Measurements from ENCODE around the gene SPRR1B. TPM values are rescaled to one million over a fixed set of nuclear protein-coding genes. Genes with fewer than 3 reads are reported as not detected.

Gene SPRR1B
- total and polyA plus RNA-seq, 10 of the 15 experiments (the other 5 are each of a cell fraction or from before 2014, with no cell fraction given), result not detected

DNA sequence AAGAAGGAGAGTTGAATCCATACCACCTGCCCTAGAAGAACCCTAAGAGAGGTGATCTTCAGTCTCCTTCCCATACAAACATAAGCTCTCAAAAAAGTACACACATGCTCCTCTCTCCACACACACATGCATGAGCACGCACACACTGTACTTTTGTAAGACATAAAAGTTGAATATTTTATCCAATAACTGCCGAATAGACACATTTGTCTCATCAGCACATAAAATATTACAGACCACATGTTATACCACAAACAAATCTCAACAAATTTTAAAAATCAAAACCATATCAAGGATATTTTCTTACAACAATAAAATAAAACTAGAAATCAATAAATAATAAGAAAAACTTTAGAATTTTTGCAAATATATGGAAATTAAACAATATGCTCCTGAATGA lies 44.4 kb upstream of the SPRR1B start:
- in situ Hi-C loops (cut with MboI) (no loop called here), intact Hi-C loops (cut with micrococcal nuclease; ENCODE audit: unreplicated experiment) (no loop called here)
- no peak overlapping the region for H2AFZ ChIP-seq (ENCODE audit: control insufficient read depth, low read depth, low read length)
- no TSS peak for BruUV-seq (replicated peaks)
- no peaks in the 10 kb centered on the region for H3K27me3 ChIP-seq (replicated peaks in 1 of 2; ENCODE audit: control insufficient read depth in 2 of 2, insufficient read depth in 2 of 2, low read length in 1 of 2)
- 25% methylated on average over 2 of the region's 2 CpGs for WGBS (ENCODE audit: insufficient coverage, insufficient replicate concordance, low lambda C conversion rate, missing lambda C conversion rate)
- TF ChIP-seq MTA3 (IDR thresholded peaks at IDR 0.05; ENCODE audit: borderline replicate concordance, low read length), result no peak
- TF ChIP-seq, protein P1, sequence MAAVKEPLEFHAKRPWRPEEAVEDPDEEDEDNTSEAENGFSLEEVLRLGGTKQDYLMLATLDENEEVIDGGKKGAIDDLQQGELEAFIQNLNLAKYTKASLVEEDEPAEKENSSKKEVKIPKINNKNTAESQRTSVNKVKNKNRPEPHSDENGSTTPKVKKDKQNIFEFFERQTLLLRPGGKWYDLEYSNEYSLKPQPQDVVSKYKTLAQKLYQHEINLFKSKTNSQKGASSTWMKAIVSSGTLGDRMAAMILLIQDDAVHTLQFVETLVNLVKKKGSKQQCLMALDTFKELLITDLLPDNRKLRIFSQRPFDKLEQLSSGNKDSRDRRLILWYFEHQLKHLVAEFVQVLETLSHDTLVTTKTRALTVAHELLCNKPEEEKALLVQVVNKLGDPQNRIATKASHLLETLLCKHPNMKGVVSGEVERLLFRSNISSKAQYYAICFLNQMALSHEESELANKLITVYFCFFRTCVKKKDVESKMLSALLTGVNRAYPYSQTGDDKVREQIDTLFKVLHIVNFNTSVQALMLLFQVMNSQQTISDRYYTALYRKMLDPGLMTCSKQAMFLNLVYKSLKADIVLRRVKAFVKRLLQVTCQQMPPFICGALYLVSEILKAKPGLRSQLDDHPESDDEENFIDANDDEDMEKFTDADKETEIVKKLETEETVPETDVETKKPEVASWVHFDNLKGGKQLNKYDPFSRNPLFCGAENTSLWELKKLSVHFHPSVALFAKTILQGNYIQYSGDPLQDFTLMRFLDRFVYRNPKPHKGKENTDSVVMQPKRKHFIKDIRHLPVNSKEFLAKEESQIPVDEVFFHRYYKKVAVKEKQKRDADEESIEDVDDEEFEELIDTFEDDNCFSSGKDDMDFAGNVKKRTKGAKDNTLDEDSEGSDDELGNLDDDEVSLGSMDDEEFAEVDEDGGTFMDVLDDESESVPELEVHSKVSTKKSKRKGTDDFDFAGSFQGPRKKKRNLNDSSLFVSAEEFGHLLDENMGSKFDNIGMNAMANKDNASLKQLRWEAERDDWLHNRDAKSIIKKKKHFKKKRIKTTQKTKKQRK (IDR thresholded peaks at IDR 0.05; ENCODE audit: low read depth, low read length), result no peak
- TF ChIP-seq YY1 (IDR thresholded peaks at IDR 0.05; ENCODE audit: low read depth, low read length), result no peak
- no peak for TF ChIP-seq RAD21 (IDR thresholded peaks at IDR 0.05; ENCODE audit: insufficient read depth, low read depth, low read length)
- TF ChIP-seq TCF12 (IDR thresholded peaks at IDR 0.05; ENCODE audit: low read depth, low read length), result no peak
- TF ChIP-seq SMC3 (IDR thresholded peaks at IDR 0.05; ENCODE audit: borderline replicate concordance, low read length), result no peak
- no peak for TF ChIP-seq CHD2 (IDR thresholded peaks at IDR 0.05; ENCODE audit: borderline replicate concordance, low read depth, low read length)
- no peak for TF ChIP-seq HDGF (IDR thresholded peaks at IDR 0.05)
- no peak for TF ChIP-seq NKRF (conservative IDR thresholded peaks at IDR 0.05)
- no peak for TF ChIP-seq BMI1 (IDR thresholded peaks at IDR 0.05; ENCODE audit: borderline replicate concordance)
- TF ChIP-seq, protein P2, sequence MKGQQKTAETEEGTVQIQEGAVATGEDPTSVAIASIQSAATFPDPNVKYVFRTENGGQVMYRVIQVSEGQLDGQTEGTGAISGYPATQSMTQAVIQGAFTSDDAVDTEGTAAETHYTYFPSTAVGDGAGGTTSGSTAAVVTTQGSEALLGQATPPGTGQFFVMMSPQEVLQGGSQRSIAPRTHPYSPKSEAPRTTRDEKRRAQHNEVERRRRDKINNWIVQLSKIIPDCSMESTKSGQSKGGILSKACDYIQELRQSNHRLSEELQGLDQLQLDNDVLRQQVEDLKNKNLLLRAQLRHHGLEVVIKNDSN (IDR thresholded peaks at IDR 0.05; ENCODE audit: borderline replicate concordance, extremely low read length, insufficient read depth, low read depth, low read length), result no peak
- no peak for TF ChIP-seq RCOR1 (conservative IDR thresholded peaks at IDR 0.05; ENCODE audit: low read depth, low read length)
- no peak for TF ChIP-seq KLF5 (IDR thresholded peaks at IDR 0.05; ENCODE audit: partially characterized antibody)
- TF ChIP-seq, protein P3, sequence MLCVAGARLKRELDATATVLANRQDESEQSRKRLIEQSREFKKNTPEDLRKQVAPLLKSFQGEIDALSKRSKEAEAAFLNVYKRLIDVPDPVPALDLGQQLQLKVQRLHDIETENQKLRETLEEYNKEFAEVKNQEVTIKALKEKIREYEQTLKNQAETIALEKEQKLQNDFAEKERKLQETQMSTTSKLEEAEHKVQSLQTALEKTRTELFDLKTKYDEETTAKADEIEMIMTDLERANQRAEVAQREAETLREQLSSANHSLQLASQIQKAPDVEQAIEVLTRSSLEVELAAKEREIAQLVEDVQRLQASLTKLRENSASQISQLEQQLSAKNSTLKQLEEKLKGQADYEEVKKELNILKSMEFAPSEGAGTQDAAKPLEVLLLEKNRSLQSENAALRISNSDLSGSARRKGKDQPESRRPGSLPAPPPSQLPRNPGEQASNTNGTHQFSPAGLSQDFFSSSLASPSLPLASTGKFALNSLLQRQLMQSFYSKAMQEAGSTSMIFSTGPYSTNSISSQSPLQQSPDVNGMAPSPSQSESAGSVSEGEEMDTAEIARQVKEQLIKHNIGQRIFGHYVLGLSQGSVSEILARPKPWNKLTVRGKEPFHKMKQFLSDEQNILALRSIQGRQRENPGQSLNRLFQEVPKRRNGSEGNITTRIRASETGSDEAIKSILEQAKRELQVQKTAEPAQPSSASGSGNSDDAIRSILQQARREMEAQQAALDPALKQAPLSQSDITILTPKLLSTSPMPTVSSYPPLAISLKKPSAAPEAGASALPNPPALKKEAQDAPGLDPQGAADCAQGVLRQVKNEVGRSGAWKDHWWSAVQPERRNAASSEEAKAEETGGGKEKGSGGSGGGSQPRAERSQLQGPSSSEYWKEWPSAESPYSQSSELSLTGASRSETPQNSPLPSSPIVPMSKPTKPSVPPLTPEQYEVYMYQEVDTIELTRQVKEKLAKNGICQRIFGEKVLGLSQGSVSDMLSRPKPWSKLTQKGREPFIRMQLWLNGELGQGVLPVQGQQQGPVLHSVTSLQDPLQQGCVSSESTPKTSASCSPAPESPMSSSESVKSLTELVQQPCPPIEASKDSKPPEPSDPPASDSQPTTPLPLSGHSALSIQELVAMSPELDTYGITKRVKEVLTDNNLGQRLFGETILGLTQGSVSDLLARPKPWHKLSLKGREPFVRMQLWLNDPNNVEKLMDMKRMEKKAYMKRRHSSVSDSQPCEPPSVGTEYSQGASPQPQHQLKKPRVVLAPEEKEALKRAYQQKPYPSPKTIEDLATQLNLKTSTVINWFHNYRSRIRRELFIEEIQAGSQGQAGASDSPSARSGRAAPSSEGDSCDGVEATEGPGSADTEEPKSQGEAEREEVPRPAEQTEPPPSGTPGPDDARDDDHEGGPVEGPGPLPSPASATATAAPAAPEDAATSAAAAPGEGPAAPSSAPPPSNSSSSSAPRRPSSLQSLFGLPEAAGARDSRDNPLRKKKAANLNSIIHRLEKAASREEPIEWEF (IDR thresholded peaks at IDR 0.05; ENCODE audit: insufficient replicate concordance, low read depth, low read length), result no peak
- no peaks in the 10 kb centered on the region for H3K36me3 ChIP-seq (ENCODE audit: control insufficient read depth in 2 of 2, insufficient read depth in 2 of 2, low read length in 1 of 2)
- no peak overlapping the region for H3K4me2 ChIP-seq (ENCODE audit: control insufficient read depth, insufficient read depth)
- FAIRE-seq (no peak), ATAC-seq (no peak), DNase-seq (ENCODE audit: low read depth, low spot score) (no peak)
- no peak overlapping the region for H3K27ac ChIP-seq (ENCODE audit: control insufficient read depth, insufficient read depth)
- H3K9me3 ChIP-seq (replicated peaks; ENCODE audit: control insufficient read depth, insufficient read depth, low read length), result no peaks in the 10 kb centered on the region
- RAD21 ChIA-PET (ENCODE audit: unreplicated experiment), result no interaction called here
- POLR2A ChIA-PET, result no interaction called here
- SMC1A ChIA-PET (ENCODE audit: uncharacterized antibody, unreplicated experiment), result no interaction called here
- H3K9ac ChIP-seq (ENCODE audit: control insufficient read depth, insufficient read depth, low read length), result no peak overlapping the region
- H3K4me1 ChIP-seq (ENCODE audit: control insufficient read depth, insufficient read depth, low read length), result no peaks in the 10 kb centered on the region
- H3K4me3 ChIP-seq, result no peak overlapping the region
- no peaks in the 10 kb centered on the region; the same call in 1 of the 2 replicates for H4K20me1 ChIP-seq (ENCODE audit: control insufficient read depth, insufficient read depth)
- CTCF ChIA-PET, result no interaction called here
- no peaks in the 10 kb centered on the region for H3K79me2 ChIP-seq (ENCODE audit: control insufficient read depth, insufficient read depth, low read length)
